ENCODE measurements around the gene BTC.
"Not testable (repeated sequence)": the region's sequence is repeated elsewhere in the genome, so short reads cannot be mapped to it uniquely, and the experiment has no call there.

The BTC gene

GRCh38 chr4:74757136-74757535 is 37.2 kb downstream of the BTC start:
- DNase-seq (ENCODE audit: low read depth), result no peak

DNA sequence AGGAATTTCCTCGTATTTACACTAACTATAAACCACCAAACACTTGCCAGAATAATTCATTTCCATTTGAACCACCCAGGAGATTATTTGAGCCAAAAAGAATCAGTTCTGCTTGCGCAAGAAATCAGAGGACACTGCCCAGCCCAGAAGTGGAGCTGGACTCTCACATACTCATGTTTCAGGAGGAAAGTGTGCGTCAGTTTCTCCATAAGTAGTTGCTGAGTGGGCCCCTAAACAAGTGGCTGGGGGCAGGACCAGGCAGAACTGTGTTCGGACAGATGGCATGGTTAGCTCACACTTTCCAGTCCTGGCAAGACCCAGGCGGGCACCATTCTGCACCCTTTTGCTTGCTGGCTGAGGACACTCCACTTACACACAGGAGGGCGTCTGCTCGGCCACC is 38.8 kb downstream of the BTC start:
- DNase-seq (ENCODE audit: low read depth), result no peak

GRCh38 chr4:74754218-74754617 is 40.1 kb downstream of the BTC start:
- no peak for DNase-seq (ENCODE audit: low read depth)

GRCh38 chr4:74752798-74753197 is 41.5 kb downstream of the BTC start:
- DNase-seq (ENCODE audit: low read depth), result no peak

GRCh38 chr4:74751856-74752255 is 42.5 kb downstream of the BTC start:
- no peak for DNase-seq (ENCODE audit: low read depth)

DNA sequence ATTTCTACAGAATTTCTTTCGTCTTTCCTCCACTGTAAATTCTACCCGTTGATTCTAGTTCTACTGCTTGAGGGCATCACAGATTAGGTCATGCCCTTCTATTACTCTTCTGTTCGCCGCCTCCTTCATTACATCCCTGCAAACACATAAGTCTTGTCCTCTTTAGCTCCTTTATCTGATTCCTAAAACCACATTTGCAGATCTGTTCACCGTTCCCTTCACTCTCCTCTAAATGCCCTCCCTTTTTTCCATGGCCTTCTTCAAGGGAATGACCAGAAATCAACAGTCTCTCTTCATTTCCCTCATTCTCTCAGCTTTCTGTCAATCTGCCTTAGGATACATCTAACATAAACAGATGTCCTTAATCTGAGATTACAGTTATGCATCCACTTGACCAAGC is 43.1 kb downstream of the BTC start:
- DNase-seq (ENCODE audit: low read depth), result no peak

DNA sequence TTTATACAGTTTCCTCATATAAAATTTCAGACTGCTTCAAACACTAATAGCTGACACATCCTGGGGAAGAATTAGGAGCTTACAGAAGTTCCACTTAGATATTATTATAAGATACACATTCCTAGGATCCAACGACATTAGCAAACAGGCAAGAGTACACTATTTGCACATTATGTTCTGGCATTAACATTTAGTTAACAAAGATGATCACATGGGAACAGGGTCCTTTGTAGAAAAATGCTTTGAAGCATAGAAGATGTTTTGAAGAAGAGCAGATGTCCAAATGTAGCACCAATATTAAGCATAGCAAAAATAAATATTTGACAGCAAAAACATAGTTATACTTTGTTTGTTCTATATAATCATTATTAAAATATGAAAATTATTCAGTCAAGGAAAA is 52.1 kb downstream of the BTC start:
- no peak for DNase-seq (ENCODE audit: low read depth)

DNA sequence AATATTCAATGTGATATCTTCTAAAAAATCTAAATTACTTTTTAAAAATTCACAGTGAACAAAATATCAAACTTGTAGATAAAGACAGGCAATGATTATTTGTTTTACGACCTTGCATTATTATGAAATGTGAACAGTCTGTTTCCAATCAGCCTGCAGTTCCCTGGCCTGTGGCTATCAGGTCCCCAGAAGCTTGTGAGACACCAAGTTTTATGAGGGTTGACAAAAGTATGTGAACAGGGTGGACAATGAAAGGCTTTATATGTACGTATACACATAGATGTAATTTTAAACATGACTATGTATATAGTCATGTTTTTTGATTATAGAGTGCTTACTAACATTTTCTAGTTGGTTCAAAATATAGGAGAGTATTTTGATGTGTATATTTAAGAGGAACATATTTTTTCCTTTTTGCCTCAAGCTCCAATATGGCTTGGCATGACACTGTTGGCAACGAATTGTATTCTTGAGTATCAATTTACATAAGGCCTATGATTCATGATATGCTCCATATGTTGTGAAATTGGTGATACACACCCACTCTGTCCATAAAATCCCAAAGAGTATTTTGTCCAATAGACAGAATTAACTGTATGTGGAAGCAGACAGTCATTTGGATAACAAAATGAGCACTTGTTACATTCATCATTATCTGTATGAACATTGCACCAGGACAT is 55.7 kb downstream of the BTC start:
- DNase-seq (ENCODE audit: low read depth), result no peak

DNA sequence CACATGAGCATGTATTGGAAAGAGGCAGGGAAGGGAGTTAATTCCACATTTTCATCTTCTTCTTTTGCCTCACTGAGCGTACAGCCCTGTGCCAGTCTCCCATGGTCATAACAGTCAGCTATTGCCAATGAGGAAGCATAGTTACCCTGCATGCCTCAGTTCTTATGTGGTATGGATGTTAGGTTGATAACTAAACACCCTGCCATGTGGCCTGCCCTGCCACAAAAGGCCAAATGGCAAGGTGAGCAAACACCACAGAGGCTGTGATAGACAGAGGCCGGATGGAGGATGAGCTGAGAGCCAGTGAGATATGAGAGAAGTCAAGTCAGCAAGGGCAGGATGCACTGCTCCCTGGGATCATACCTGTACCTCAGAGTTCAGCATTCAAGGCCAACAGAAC is 59.3 kb downstream of the BTC start:
- DNase-seq (ENCODE audit: low read depth), result no peak

GRCh38 chr4:74733756-74734155 is 60.6 kb downstream of the BTC start:
- DNase-seq (ENCODE audit: low read depth), result no peak

- DNase-seq (ENCODE audit: low read depth), result no peak
Measured at GRCh38 chr4:74724979-74725378, 69.3 kb downstream of the BTC start.

- no peak for DNase-seq (ENCODE audit: low read depth)
Measured at GRCh38 chr4:74716436-74716765, 77.9 kb downstream of the BTC start.

DNA sequence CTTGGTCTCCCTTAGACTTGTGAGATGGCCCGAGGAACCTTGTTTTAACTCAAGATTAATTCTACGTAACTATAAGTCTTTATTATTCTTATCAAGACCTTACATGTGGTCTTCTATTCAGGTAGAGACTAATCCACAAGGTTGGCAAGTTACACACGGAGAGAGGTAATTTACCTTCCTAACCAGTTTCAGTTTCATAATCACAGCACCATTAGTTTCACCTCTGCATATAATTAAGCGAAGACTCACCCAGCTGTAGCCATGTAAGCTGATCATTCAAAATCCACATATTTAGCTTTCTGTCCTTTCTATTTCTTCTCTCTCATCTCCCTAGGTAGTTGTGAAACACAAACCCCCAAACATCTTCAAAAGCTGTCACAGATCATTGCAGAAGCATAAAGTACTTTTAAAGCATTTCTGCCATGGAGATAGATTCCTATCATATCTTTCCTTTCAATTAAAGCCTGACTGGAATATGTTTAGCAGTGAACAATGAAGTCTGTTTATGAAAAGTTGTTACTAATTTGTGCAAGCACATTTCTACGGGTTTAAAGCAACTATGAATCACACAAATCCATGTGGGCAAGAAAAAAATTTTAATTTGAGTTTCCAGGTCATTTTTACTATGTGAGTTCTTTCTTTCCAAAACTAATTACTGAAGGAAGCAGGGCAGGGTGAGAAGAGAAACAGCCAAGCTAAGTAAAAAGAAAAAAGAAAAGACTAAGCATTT is 78.5 kb downstream of the BTC start:
- no peak for DNase-seq (ENCODE audit: low read depth)

GRCh38 chr4:74714611-74715130 is 79.7 kb downstream of the BTC start:
- DNase-seq (ENCODE audit: low read depth), result no peak

- not testable (repeated sequence) for DNase-seq (ENCODE audit: low read depth)
Measured at GRCh38 chr4:74708135-74708534, 86.2 kb downstream of the BTC start.

All from stimulated activated CD8-positive, alpha-beta memory T cell treated with anti-CD3 and anti-CD28 coated beads, Interleukin-7, amount 100 ng/mL, for 24 hours (primary cell).